Activated T-cell treated with anti-CD3 and anti-CD28 coated beads, Interleukin-2, amount 50 U/mL, for 4 hours (primary cell): ENCODE measurements around the gene AQP12B. TPM values are rescaled to one million over a fixed set of nuclear protein-coding genes. Genes with fewer than 3 reads are reported as not detected.
"Not testable (repeated sequence)": the region's sequence is repeated elsewhere in the genome, so short reads cannot be mapped to it uniquely, and the experiment has no call there.

Experiments used
- ATAC-seq, 2 donors: fragments of 200-7000 bp; cut with Tn5 transposase; one replicate each; pipeline ENCODE4 v1.10.0; 2021
- DNase-seq: peaks from one replicate; pipeline ENCODE4 v3.0.0-alpha.2; 2020
- H3K27me3 Mint-ChIP-seq: one replicate; pipeline ENCODE4 v1.8.0; 2021; ENCODE audit warnings: low read depth, mixed read lengths
- H3K36me3 Mint-ChIP-seq: one replicate; pipeline ENCODE4 v1.8.0; 2022; ENCODE audit warnings: mixed read lengths; ENCODE audit not compliant: insufficient read depth
- H3K4me1 Mint-ChIP-seq: one replicate; pipeline ENCODE4 v1.8.0; 2021; ENCODE audit warnings: low read depth, mixed read lengths
- H3K4me3 Mint-ChIP-seq: one replicate; pipeline ENCODE4 v1.8.0; 2021; ENCODE audit warnings: mild to moderate bottlenecking, moderate library complexity, mixed read lengths
- H3K9me3 Mint-ChIP-seq: one replicate; pipeline ENCODE4 v1.8.0; 2021; ENCODE audit warnings: mixed read lengths
- total RNA-seq, 3 donors: library from RNA; stranded (reverse); gene quantifications; one replicate each; pipeline ENCODE4 v1.2.1, GENCODE V29; 2021

Gene AQP12B
- total RNA-seq, 3 donors from 2014 or later = not detected

DNA sequence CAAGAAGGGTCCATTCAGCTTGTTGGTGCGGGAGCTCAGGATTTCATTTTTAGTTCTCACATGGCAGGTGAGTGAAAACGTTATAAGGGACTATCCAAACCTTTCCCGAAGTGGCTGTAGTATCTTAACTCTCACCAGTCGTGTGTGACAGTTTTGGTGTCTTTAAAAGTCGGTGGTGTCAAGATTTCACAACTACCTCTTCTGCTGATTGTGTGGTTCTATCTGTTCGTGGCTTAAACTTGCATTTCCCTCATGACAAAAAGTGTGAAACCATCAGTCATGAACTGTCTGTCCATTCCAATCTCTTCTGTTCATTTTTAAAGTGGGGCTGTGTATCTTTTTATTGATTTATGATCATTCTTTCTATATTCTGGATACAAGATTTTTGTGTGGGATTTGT is 3.8 kb upstream of the AQP12B start:
- Mint-ChIP-seq H3K36me3 (no peaks in the 10 kb centered on the region), H3K9me3 (no peaks in the 10 kb centered on the region), H3K27me3 (no peaks in the 10 kb centered on the region), H3K4me1 (peaks cover 7% of the 10 kb centered on the region), H3K4me3 (no peak overlapping the region)
- no peak for DNase-seq
- ATAC-seq = no peak

DNA sequence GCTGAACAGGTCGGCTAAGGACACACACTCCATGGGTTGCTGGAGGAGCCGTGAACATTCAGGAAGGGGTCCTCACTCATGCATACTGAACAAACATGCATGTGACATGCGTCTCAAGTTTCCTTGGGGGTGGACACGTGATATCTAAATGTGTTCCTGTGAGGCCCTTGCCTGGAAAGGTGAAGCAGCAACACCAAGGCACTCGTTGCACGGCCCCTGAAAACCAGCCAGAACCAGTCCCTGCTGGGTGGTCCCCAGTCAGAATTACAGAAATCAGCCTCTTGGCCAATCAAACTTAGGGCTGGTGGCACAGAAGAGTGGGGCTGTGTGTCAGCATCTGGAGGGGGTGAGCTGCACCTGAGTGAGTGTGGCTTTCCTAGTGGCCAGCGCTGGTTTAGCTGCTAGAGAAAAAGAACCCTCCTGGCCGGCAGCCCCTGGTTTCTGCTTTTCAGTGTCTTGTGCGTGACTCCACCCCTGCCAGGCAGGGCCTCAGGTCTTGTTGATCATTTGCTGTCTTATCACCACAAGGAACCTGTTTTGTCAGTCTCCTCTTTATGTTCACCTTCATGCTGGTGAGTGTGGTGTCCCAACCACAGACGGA is 3.2 kb upstream of the AQP12B start:
- ATAC-seq = no peak
- Mint-ChIP-seq H3K27me3 (no peaks in the 10 kb centered on the region), H3K36me3 (no peaks in the 10 kb centered on the region), H3K9me3 (no peaks in the 10 kb centered on the region), H3K4me3 (no peak overlapping the region), H3K4me1 (peaks cover 5% of the 10 kb centered on the region)
- no peak for DNase-seq

DNA sequence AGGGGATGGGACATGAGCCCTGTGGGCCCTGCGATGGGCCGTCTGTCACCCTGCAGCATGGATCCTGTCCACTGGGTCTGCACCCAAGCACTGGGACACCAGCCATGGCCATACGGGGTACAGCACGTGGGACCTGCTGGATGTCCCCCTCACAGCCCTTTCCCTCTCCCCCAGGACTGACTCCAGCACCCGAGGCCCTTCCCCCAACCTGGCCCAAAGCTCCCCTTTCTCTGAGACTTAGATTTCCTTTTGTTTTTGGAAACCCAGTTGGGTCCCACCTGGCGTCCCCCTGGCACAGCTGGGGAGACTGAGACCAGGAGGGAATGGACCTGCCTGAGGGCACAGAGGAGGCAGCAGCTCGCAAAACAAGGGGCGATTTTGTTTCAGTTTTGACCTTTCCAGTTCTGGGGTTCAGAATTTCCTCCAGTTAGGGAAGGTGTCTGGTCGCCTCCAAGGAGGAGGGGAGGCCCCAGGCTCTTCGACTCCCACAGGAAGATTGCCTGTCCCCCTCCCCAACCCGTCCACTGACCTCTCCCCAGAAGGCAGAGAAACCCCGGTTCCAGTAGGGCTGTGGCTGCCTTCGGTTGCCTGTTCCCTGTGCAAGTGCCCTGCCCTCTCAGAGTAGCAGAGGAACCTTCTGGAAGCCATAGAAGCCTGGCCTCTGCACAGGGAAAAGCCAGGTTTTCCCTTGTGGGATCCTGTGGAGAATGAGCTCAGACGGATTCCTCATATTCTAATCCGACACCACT is 1.5 kb upstream of the AQP12B start:
- not testable (repeated sequence) for H3K4me1 Mint-ChIP-seq, H3K9me3 Mint-ChIP-seq, DNase-seq, H3K36me3 Mint-ChIP-seq, H3K27me3 Mint-ChIP-seq
- ATAC-seq = peak in 1 of 2 donors; percentile 28
- H3K4me3 Mint-ChIP-seq = peak overlapping the region; percentile 51

DNA sequence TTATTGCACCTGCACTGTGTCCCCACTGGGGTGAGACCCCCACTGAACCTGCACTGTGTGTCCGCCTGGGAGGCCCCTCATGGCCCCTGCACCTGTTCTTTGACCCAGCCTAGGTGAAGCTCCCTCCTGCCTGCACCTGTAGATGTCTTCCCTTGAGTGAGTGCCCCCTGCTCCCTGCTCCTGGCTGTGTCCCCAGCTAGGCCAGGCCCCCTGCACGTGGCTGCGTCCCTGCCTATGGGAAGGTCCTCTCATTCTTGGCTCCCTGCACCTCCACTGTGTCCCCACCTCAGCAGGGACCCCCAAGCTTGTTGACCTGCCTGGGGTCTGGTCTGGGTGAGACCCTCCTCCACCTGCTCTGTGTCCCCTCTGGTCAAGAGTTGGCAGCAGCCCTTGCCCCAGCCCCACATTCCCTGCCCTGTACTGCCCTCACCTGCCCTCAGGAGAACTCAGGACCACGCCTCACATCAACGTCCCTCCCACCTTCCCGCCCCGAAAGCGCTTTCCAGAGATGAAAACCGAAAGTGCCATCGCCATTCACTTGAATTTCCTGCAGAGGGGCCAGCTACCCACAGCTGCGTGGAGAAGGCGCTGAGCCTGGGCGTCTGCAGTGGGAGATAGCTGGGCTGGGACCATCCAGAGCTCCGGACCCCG is 769 bp upstream of the AQP12B start:
- DNase-seq, H3K4me1 Mint-ChIP-seq, H3K27me3 Mint-ChIP-seq, H3K36me3 Mint-ChIP-seq, H3K9me3 Mint-ChIP-seq: not testable (repeated sequence)
- ATAC-seq = peak; percentile 45 to 63
- peak overlapping the region; percentile 51 for H3K4me3 Mint-ChIP-seq

DNA sequence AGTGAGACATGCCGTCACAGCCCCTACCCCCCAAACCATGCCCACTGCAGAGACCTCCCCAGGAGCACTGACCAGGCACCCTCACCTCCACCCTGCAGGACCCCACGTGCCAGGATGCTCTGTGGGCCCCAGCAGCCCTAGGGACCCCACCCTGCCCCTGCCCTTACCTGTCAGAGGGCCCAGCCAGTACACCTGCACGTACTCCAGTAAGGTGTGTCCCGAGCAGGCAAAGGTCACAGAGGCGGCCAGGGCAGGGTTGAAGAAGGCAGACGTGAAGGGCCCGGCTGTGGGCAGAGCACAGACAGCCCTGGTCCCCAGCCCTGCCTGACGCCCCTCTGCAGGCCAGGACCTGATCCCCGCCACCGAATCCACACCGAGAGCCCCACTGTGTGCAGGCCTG is 2.5 kb downstream of the AQP12B start:
- not testable (repeated sequence) for ATAC-seq, H3K4me3 Mint-ChIP-seq, H3K9me3 Mint-ChIP-seq, H3K4me1 Mint-ChIP-seq, DNase-seq, H3K36me3 Mint-ChIP-seq, H3K27me3 Mint-ChIP-seq

DNA sequence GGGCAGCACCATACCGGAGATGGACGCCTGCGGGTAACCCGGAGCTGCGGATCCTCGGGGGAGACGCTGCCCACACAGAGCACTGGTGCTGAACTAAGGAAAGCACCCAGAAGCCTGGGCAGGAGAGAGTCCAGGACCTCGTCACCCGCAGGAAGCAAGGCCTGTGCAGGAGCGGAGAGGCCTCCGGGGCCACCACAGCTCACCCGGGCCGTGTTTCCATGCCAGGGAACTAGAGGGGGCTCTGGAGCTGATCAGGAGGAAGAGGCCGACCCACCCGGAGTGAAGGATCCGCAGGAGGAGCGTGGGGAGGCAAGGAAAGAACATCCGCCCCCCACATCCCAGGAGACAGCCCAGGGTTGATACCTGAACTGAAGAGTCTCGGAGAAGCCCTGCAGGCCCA is 3.8 kb downstream of the AQP12B start:
- H3K36me3 Mint-ChIP-seq, H3K4me3 Mint-ChIP-seq, ATAC-seq, H3K9me3 Mint-ChIP-seq, H3K4me1 Mint-ChIP-seq, H3K27me3 Mint-ChIP-seq, DNase-seq: not testable (repeated sequence)

DNA sequence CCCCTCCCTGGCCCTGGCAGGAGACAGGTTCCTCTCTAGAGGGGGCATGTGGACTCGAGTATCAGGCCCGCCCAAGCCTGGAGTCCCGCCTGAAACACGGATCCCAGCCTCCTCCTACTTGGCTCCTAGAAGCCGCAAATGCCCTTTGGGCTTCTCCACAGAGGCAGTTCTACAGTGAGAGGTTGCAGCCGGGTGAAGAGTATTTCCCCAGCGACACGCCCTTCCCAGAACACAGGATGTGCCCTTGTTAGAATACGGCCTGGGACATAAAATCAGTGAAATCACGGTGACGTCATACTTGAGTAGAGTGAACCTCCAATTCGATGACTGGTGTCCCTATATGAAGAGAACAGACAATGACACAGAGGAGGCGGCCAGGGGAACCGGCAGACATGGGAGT is 4.6 kb downstream of the AQP12B start:
- H3K4me3 Mint-ChIP-seq, DNase-seq, ATAC-seq, H3K36me3 Mint-ChIP-seq, H3K9me3 Mint-ChIP-seq, H3K4me1 Mint-ChIP-seq: not testable (repeated sequence)
- peaks cover 13% of the 10 kb centered on the region for H3K27me3 Mint-ChIP-seq

DNA sequence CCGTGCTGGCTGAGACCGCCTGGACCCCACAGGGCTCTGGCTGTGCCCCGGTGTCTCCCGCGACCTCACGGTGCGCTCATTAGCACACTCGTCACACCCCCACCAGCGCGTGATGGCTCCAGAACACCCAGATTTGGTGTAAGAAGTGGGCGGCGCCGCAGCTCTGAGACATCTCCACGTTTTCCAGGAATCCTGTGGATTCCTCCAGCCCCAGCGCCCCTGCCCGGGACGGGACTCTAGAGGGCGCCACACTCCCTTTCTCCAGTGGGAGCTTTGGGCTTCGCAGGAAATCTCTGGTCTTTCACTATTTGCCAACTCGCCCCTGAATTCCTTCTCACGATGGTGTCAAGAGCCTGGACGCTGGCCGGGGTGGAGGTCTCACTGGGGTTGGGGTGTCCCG is 7.3 kb downstream of the AQP12B start:
- H3K4me3 Mint-ChIP-seq, H3K4me1 Mint-ChIP-seq, H3K9me3 Mint-ChIP-seq, ATAC-seq, H3K36me3 Mint-ChIP-seq, DNase-seq: not testable (repeated sequence)
- H3K27me3 Mint-ChIP-seq = peaks cover 20% of the 10 kb centered on the region

DNA sequence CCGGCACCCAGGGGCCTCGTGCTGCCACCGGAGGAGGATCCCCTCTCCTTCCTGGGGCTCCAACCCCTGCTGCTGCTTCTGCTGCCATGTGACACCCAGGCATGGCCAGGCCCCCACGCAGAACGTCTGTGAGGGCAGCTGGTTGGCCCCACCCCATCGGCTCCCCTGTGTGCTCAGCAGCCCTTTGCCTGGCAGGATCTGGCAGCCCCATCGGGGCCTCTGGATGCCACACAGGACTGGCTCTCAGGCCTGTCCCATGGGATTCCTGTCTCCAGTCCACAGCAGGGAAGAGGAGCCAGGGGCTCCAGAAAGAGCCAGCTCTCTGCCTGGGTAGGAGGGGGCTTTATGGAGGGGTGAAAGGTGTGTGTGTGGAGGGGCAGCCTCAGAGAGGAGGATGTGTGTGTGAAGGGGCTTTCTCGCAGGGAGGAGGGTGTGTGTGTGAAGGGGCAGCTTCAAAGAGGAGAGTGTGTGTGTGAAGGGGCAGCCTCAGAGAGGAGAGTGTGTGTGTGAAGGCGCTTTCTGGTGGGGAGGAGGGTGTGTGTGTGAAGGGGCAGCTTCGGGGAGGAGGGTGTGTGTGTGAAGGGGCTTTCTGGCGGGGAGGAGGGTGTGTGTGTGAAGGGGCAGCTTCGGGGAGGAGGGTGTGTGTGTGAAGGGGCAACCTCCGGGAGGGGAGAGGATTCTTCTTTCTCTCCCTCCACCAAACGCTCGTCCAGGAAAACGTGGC is 8.1 kb downstream of the AQP12B start:
- not testable (repeated sequence) for ATAC-seq, H3K36me3 Mint-ChIP-seq, DNase-seq, H3K4me3 Mint-ChIP-seq, H3K9me3 Mint-ChIP-seq, H3K4me1 Mint-ChIP-seq
- peaks cover 20% of the 10 kb centered on the region for H3K27me3 Mint-ChIP-seq

DNA sequence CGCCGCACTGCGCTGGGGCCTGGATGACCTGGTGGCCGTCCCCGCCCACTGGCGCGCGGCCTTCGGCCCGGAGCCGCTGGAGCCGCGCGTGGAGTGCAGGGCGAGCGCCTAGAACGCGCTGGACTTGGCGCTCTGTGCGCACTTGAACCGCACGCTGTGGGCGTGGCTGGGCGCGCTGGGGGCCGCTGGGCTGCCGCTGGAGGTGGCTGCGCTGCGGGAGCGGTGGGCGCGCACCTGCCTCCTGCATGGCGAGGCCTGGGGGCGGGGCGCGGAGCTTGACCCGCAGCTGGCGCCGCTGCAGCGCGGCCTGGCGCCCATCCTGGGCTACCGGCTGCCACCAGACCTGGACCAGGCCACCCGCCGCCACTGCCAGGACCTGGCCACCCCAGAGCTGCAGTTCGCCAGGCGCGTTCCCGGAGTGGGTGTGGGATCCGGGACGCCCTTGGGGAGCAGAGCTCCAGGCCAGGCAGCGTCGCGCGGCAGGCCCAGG is 9.9 kb downstream of the AQP12B start:
- Mint-ChIP-seq H3K36me3 (no peaks in the 10 kb centered on the region), H3K27me3 (peaks cover 20% of the 10 kb centered on the region), H3K4me3 (no peak overlapping the region), H3K9me3 (no peaks in the 10 kb centered on the region), H3K4me1 (no peaks in the 10 kb centered on the region)
- DNase-seq (no peak), ATAC-seq (no peak)

DNA sequence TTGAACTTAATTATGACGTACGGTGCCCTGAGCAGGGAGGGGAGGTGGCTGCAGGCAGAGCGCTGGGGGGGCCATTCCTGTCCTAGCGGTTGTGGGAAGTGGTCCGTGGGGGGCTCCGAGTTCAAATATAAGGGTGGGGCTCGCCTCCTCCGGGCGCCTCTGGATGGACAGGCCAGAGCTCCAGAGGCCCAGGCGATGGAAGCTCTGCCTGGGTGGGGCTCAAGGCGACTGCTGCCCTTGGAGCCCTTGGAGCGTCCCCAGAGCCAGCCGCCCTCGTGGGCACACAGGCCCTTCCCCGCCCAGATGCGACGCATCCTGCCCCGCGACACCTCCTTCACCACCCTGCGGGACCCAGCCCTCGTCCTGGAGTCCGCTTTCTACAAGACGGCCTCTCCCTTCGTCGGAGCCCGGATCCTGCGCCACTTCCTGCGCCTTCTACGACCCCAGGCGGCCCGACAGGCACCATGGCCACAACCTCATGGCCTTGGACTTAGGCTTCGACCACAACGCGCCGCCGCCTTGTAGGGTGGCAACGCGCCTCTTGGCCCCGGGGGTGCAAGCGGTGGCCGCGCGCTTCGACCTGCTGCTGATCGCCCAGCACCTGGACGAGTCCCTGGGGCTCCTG is 10.5 kb downstream of the AQP12B start:
- Mint-ChIP-seq H3K9me3 (no peaks in the 10 kb centered on the region), H3K36me3 (no peaks in the 10 kb centered on the region), H3K27me3 (peaks cover 23% of the 10 kb centered on the region), H3K4me3 (no peak overlapping the region), H3K4me1 (no peaks in the 10 kb centered on the region)
- no peak for ATAC-seq
- DNase-seq = no peak

DNA sequence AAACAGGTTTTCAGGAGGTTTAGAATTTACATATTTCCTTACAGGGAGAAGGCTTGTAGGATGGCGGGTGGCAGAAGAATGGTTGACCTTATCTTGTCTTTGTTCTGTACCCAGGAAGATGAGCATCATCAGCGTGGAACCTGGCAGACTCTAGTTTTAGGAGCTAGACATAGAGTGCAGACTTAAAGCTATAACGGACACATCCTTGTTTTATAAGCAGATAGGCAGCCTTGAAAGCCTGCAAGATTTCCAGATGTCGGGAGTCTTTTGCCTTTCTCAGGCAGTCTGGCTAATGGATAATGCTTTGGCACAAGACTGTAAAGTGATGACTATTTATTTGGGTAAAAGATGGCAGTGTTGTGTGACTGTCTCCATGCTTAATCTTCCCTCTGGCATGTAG is 11.7 kb downstream of the AQP12B start:
- Mint-ChIP-seq H3K9me3 (peaks cover 4% of the 10 kb centered on the region), H3K27me3 (peaks cover 27% of the 10 kb centered on the region), H3K4me1 (no peaks in the 10 kb centered on the region), H3K4me3 (no peak overlapping the region), H3K36me3 (no peaks in the 10 kb centered on the region)
- no peak for ATAC-seq
- no peak for DNase-seq

DNA sequence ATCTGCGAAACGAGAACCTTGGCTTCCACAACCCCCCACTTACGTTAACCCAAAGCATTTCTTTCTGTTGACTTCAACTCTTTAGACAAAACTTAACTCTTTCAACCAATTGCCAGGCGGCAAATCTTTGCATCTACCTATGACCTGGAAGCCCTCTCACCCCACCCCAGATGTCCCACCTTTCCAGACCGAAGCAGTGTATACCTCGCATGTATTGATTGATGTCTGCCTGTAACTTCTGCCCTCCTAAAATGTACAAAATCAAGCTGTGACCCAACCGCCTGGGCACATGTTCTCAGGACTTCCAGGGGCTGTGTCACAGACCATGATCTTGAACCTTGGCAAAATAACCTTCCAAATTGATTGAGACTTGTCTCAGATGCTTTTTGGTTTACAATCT is 12.3 kb downstream of the AQP12B start:
- no peak overlapping the region for H3K4me3 Mint-ChIP-seq
- H3K9me3 Mint-ChIP-seq = peaks cover 5% of the 10 kb centered on the region
- H3K27me3 Mint-ChIP-seq = peaks cover 29% of the 10 kb centered on the region
- H3K36me3 Mint-ChIP-seq = no peaks in the 10 kb centered on the region
- no peak for DNase-seq
- ATAC-seq = no peak
- H3K4me1 Mint-ChIP-seq = no peaks in the 10 kb centered on the region

DNA sequence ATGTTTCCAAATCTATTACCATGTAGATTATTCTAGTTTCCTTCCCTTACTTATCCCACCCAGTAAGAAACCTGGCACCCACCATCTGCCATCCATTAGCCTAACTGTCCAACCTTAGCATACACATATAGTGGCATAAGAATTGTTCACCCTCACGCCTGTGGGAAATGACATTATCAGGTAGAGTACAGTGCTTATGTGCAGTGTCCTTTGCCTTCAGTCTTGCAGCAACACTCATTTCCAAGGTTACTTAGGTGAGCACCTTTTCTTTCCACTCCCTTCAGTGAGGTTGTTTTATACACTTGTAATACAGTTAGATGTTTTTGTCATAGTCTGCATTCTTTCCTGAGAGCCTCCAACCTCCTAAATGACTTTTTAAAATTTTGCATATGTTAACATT is 18.1 kb downstream of the AQP12B start:
- Mint-ChIP-seq H3K36me3 (peaks cover 3% of the 10 kb centered on the region), H3K4me3 (no peak overlapping the region), H3K4me1 (no peaks in the 10 kb centered on the region), H3K9me3 (peaks cover 14% of the 10 kb centered on the region), H3K27me3 (peaks cover 12% of the 10 kb centered on the region)
- ATAC-seq (no peak), DNase-seq (no peak)
